IMR-90 (cell line): ENCODE data around the gene CRIM1. TPM values are rescaled to one million over a fixed set of nuclear protein-coding genes. Genes with fewer than 3 reads are reported as not detected.

ENCODE experiments used
- ATAC-seq: fragments of 200-7000 bp; cut with Tn5 transposase; 2 replicates; pipeline ENCODE4 v1.9.1; 2020; ENCODE audit warnings: low read depth, mild to moderate bottlenecking, moderate library complexity
- BruUV-seq: library from RNA; stranded (reverse); fragments of 400-500 nt; replicated peaks from 2 replicates; lab custom pipeline; 2021; lab: Mats Ljungman, UMichigan
- CTCF ChIA-PET: fragments of 300-600 bp; formaldehyde crosslinking; extraction: SDS; loops from one replicate; lab custom pipeline; 2021; ENCODE audit warnings: antibody characterized with exemption; lab: Yijun Ruan, JAX
- POLR2A ChIA-PET: fragments of 300-600 bp; sonication (Branson Sonifier 250); formaldehyde crosslinking; loops from one replicate; lab custom pipeline; 2022; ENCODE audit warnings: antibody characterized with exemption; ENCODE audit not compliant: unreplicated experiment; lab: Charles Lee
- DNase-seq: peaks from one replicate; pipeline ENCODE4 v3.0.0; 2013
- H2AFZ ChIP-seq: replicated peaks from 2 replicates; pipeline ENCODE3; 2013; ENCODE audit warnings: low read length, mild to moderate bottlenecking; ENCODE audit not compliant: poor library complexity
- H2AK5ac ChIP-seq: 2 replicates; pipeline ENCODE4 v1.6.1; 2013; ENCODE audit warnings: low read depth, low read length, inconsistent platforms
- H2AK9ac ChIP-seq: replicated peaks from 2 replicates; pipeline ENCODE3; 2013; ENCODE audit warnings: mild to moderate bottlenecking, low read depth, low read length, moderate library complexity; ENCODE audit not compliant: poor library complexity
- H2BK120ac ChIP-seq: 2 replicates; pipeline ENCODE4 v1.6.1; 2013; ENCODE audit warnings: low read depth, low read length, inconsistent platforms
- H2BK15ac ChIP-seq: 3 replicates; pipeline ENCODE4 v1.6.1; 2013; ENCODE audit warnings: low read depth, low read length, inconsistent platforms
- H2BK20ac ChIP-seq: 2 replicates; pipeline ENCODE4 v1.6.1; 2013; ENCODE audit warnings: low read depth, mild to moderate bottlenecking, inconsistent platforms, low read length, moderate library complexity
- H2BK5ac ChIP-seq: 2 replicates; pipeline ENCODE4 v1.6.1; 2013; ENCODE audit warnings: mild to moderate bottlenecking, low read depth, low read length, inconsistent platforms; ENCODE audit not compliant: poor library complexity, severe bottlenecking
- H3K14ac ChIP-seq: replicated peaks from 2 replicates; pipeline ENCODE4 v1.6.1; 2013; ENCODE audit warnings: low read depth, low read length, inconsistent platforms
- H3K18ac ChIP-seq: 2 replicates; pipeline ENCODE4 v1.6.1; 2013; ENCODE audit warnings: low read depth, low read length, control low read depth
- H3K23ac ChIP-seq: 2 replicates; pipeline ENCODE4 v1.6.1; 2013; ENCODE audit warnings: low read depth, low read length, inconsistent platforms
- H3K27ac ChIP-seq: 2 replicates; pipeline ENCODE4 v1.5.1; 2013; ENCODE audit warnings: mild to moderate bottlenecking, control low read depth, low read length; ENCODE audit not compliant: insufficient read depth
- H3K27me3 ChIP-seq: 2 replicates; pipeline ENCODE4 v1.6.1; 2013; ENCODE audit warnings: low read length; ENCODE audit not compliant: control insufficient read depth, insufficient read depth
- H3K36me3 ChIP-seq: 2 replicates; pipeline ENCODE4 v1.6.1; 2013; ENCODE audit warnings: low read length, mixed read lengths; ENCODE audit not compliant: control insufficient read depth, insufficient read depth
- H3K4ac ChIP-seq: 2 replicates; pipeline ENCODE4 v1.6.1; 2013; ENCODE audit warnings: low read depth, low read length, inconsistent platforms
- H3K4me1 ChIP-seq: 2 replicates; pipeline ENCODE4 v1.6.1; 2013; ENCODE audit warnings: low read length, mixed read lengths; ENCODE audit not compliant: control insufficient read depth, insufficient read depth
- H3K4me2 ChIP-seq: 2 replicates; pipeline ENCODE4 v1.6.1; 2013; ENCODE audit warnings: low read depth, mild to moderate bottlenecking, control low read depth, low read length, moderate library complexity
- H3K4me3 ChIP-seq: 2 replicates; pipeline ENCODE4 v1.5.1; 2013; ENCODE audit warnings: low read depth, mild to moderate bottlenecking, control low read depth, low read length, moderate library complexity; ENCODE audit not compliant: insufficient read depth
- H3K56ac ChIP-seq: 2 replicates; pipeline ENCODE4 v1.6.1; 2013; ENCODE audit warnings: low read length, inconsistent platforms; ENCODE audit not compliant: insufficient read depth; ENCODE audit errors: extremely low read depth
- H3K79me1 ChIP-seq, 2 experiments: 2 replicates each; pipeline ENCODE4 v1.6.1; 2013; ENCODE audit warnings: low read length in 2 of 2, inconsistent platforms in 1 of 2, low read depth in 1 of 2
- H3K9ac ChIP-seq: 2 replicates; pipeline ENCODE4 v1.6.1; 2013; ENCODE audit warnings: low read depth, low read length, control low read depth
- H3K9me1 ChIP-seq: 2 replicates; pipeline ENCODE4 v1.6.1; 2013; ENCODE audit warnings: low read length, inconsistent platforms; ENCODE audit not compliant: insufficient read depth
- H3K9me3 ChIP-seq: 2 replicates; pipeline ENCODE4 v1.6.1; 2013; ENCODE audit warnings: low read length; ENCODE audit not compliant: control insufficient read depth, insufficient read depth
- H4K20me1 ChIP-seq: 2 replicates; pipeline ENCODE4 v1.6.1; 2013; ENCODE audit warnings: low read length, inconsistent platforms; ENCODE audit not compliant: insufficient read depth
- H4K5ac ChIP-seq: 2 replicates; pipeline ENCODE4 v1.6.1; 2013; ENCODE audit warnings: mild to moderate bottlenecking, low read depth, low read length, control low read depth
- H4K8ac ChIP-seq, 2 experiments: 2 replicates each; pipeline ENCODE4 v1.6.1; 2013; ENCODE audit warnings: low read depth in 2 of 2, low read length in 2 of 2, control low read depth in 1 of 2, inconsistent platforms in 1 of 2
- H4K91ac ChIP-seq: 2 replicates; pipeline ENCODE4 v1.6.1; 2013; ENCODE audit warnings: low read depth, low read length, inconsistent platforms; ENCODE audit not compliant: insufficient read depth
- BHLHE40 ChIP-seq: fragments of 150-350 bp; IDR thresholded peaks from 2 replicates; pipeline ENCODE4 v1.6.1; 2016; ENCODE audit warnings: mild to moderate bottlenecking, low read depth, low read length
- CEBPB ChIP-seq: IDR thresholded peaks from 2 replicates; pipeline ENCODE4 v1.6.1; 2012; ENCODE audit warnings: low read depth, low read length, improper control_type of control experiment
- CHD1 ChIP-seq: IDR thresholded peaks from 2 replicates; pipeline ENCODE4 v1.6.1; 2012; ENCODE audit warnings: low read depth, low read length, improper control_type of control experiment
- CTCF ChIP-seq: conservative IDR thresholded peaks from 2 replicates; pipeline ENCODE4 v1.5.1; 2012; ENCODE audit warnings: mild to moderate bottlenecking, low read depth, low read length, improper control_type of control experiment
- ELK1 ChIP-seq: fragments of 150-350 bp; IDR thresholded peaks from 2 replicates; pipeline ENCODE4 v1.6.1; 2016; ENCODE audit warnings: low read depth, mild to moderate bottlenecking, low read length, moderate library complexity, borderline replicate concordance
- FOS ChIP-seq: fragments of 150-350 bp; IDR thresholded peaks from 2 replicates; pipeline ENCODE4 v1.6.1; 2016; ENCODE audit warnings: low read depth, low read length
- MAFK ChIP-seq: IDR thresholded peaks from 2 replicates; pipeline ENCODE4 v1.6.1; 2012; ENCODE audit warnings: low read depth, low read length, improper control_type of control experiment
- MAZ ChIP-seq: IDR thresholded peaks from 2 replicates; pipeline ENCODE4 v1.6.1; 2012; ENCODE audit warnings: low read depth, mild to moderate bottlenecking, low read length, improper control_type of control experiment, moderate library complexity, borderline replicate concordance
- MXI1 ChIP-seq: IDR thresholded peaks from 2 replicates; pipeline ENCODE4 v1.6.1; 2012; ENCODE audit warnings: low read depth, mild to moderate bottlenecking, low read length, moderate library complexity, borderline replicate concordance
- NFE2L2 ChIP-seq: fragments of 150-350 bp; IDR thresholded peaks from 2 replicates; pipeline ENCODE4 v1.6.1; 2016; ENCODE audit warnings: low read depth, mild to moderate bottlenecking, low read length
- POLR2A ChIP-seq: IDR thresholded peaks from 2 replicates; pipeline ENCODE4 v1.6.1; 2012; ENCODE audit warnings: mild to moderate bottlenecking, low read depth, low read length
- RAD21 ChIP-seq: IDR thresholded peaks from 2 replicates; pipeline ENCODE4 v1.6.1; 2012; ENCODE audit warnings: low read length, improper control_type of control experiment
- RCOR1 ChIP-seq: IDR thresholded peaks from 2 replicates; pipeline ENCODE4 v1.6.1; 2012; ENCODE audit warnings: mild to moderate bottlenecking, low read length, improper control_type of control experiment; ENCODE audit not compliant: insufficient replicate concordance
- RFX5 ChIP-seq: IDR thresholded peaks from 2 replicates; pipeline ENCODE4 v1.8.0; 2012; ENCODE audit warnings: low read depth, mild to moderate bottlenecking, low read length, moderate library complexity
- SMC3 ChIP-seq: fragments of 150-350 bp; IDR thresholded peaks from 2 replicates; pipeline ENCODE4 v1.6.1; 2016; ENCODE audit warnings: low read depth, mild to moderate bottlenecking, antibody characterized with exemption, low read length, moderate library complexity
- USF2 ChIP-seq: fragments of 150-350 bp; IDR thresholded peaks from 2 replicates; pipeline ENCODE4 v1.6.1; 2017; ENCODE audit warnings: mild to moderate bottlenecking, antibody characterized with exemption, low read length, low read depth
- WGBS, 2 experiments: methylation state at CpG; one replicate each; pipeline versions ENCODE4 v1.1.5 to v1.1.7; 2013; ENCODE audit warnings: missing lambda C conversion rate in 2 of 2; ENCODE audit not compliant: insufficient read length in 1 of 2; ENCODE audit errors: extremely low coverage in 2 of 2; 5-methylcytosine and 5-hydroxymethylcytosine counted together
- dilution Hi-C: fragments of 300-500 bp; cut with HindIII; formaldehyde crosslinking; loops from one replicate; pipeline ENCODE4 v1.14.3; 2018; ENCODE audit warnings: low sequenced_read_pairs; ENCODE audit not compliant: unreplicated experiment
- in situ Hi-C: fragments of 300-500 bp; cut with MboI; formaldehyde crosslinking; loops from 3 replicates; pipeline ENCODE4 v1.14.3; 2019; ENCODE audit warnings: low sequenced_read_pairs, inconsistent platforms, mixed read lengths
- intact Hi-C: fragments of 100-400 bp; cut with micrococcal nuclease; formaldehyde crosslinking; loops from 2 replicates; pipeline ENCODE4 v1.10.0; 2022
- polyA plus RNA-seq, 3 experiments: library from polyadenylated mRNA; depleted of rRNA; stranded (reverse); fragments of >200 nt; gene quantifications; 2 replicates each; pipeline ENCODE4 v1.2.3, GENCODE V29; 2012; ENCODE audit warnings: low replicate concordance in 1 of 3
- total RNA-seq: library from RNA; depleted of rRNA; stranded (reverse); fragments of >200 nt; gene quantifications from 2 replicates; pipeline ENCODE4 v1.2.3, GENCODE V29; 2012

CRIM1 gene
- total and polyA plus RNA-seq, 2 of the 4 experiments (the other 2 are of a cell fraction), result 285 to 490 TPM

- Histone ChIP-seq H3K9me3 (no peaks in the 10 kb centered on the region), H3K9me1 (peaks cover 44% of the 10 kb centered on the region), H2AFZ (no peak overlapping the region), H3K23ac (peak overlapping the region; percentile 3), H3K18ac (no peak overlapping the region), H3K56ac (no peak overlapping the region), H3K27ac (no peak overlapping the region), H3K4me2 (no peak overlapping the region), H3K36me3 (peaks cover 11% of the 10 kb centered on the region), H3K27me3 (no peaks in the 10 kb centered on the region), H2BK5ac (peak overlapping the region; percentile 41), H3K9ac (no peak overlapping the region), H3K4me1 (peaks cover 25% of the 10 kb centered on the region), H3K79me1 (peaks cover 28 to 72% of the 10 kb centered on the region in 2 experiments), H3K4me3 (no peak overlapping the region), H2AK5ac (no peak overlapping the region), H3K4ac (no peak overlapping the region), H2BK120ac (no peak overlapping the region), H2BK20ac (no peak overlapping the region), H4K5ac (no peak overlapping the region), H3K14ac (peak overlapping the region; percentile 42; the same call in 1 of the 2 replicates), H4K91ac (no peak overlapping the region), H2BK15ac (no peak overlapping the region), H4K20me1 (peaks cover 90% of the 10 kb centered on the region), H2AK9ac (no peak overlapping the region), H4K8ac (no peak overlapping the region)
- 83% methylated on average over 1 of the region's 6 CpGs; no CpG with 5 or more reads in 1 of the 2 experiments for WGBS, 2 experiments
- POLR2A ChIA-PET, result no interaction called here
- DNase-seq (no peak), ATAC-seq (no peak)
- CTCF ChIA-PET, result no interaction called here
- dilution Hi-C loops, result no loop called here
- intact Hi-C loops, result no loop called here
- TF ChIP-seq FOS (no peak), BHLHE40 (no peak), CHD1 (no peak), CEBPB (no peak), RCOR1 (no peak), RAD21 (no peak), POLR2A (no peak; the same call in 1 of the 2 replicates), CTCF (no peak), USF2 (no peak), MAFK (no peak), MXI1 (no peak), ELK1 (no peak), MAZ (no peak), NFE2L2 (no peak), RFX5 (no peak), SMC3 (no peak)
- in situ Hi-C loops, result no loop called here
- no TSS peak for BruUV-seq
These were observed 59.9 kb downstream of the CRIM1 start for GRCh38 chr2:36415381-36416022.
